ENCODE measurements around the gene CACYBP.
A peak's percentile ranks its signal among the peaks of the same experiment; 100 is the strongest.

Gene CACYBP, protein sequence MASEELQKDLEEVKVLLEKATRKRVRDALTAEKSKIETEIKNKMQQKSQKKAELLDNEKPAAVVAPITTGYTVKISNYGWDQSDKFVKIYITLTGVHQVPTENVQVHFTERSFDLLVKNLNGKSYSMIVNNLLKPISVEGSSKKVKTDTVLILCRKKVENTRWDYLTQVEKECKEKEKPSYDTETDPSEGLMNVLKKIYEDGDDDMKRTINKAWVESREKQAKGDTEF

GRCh38 chr1:174999936-175000696 is at the start of gene CACYBP:
Gene CACYBP (plus strand): TSS chr1:174999947. CDS start chr1:175000181, 234 bp downstream.
- DNase-seq: peak; percentile 10

GRCh38 chr1:174953285-174954072 is 46.3 kb upstream of the CACYBP start:
- no peak for DNase-seq

DNA sequence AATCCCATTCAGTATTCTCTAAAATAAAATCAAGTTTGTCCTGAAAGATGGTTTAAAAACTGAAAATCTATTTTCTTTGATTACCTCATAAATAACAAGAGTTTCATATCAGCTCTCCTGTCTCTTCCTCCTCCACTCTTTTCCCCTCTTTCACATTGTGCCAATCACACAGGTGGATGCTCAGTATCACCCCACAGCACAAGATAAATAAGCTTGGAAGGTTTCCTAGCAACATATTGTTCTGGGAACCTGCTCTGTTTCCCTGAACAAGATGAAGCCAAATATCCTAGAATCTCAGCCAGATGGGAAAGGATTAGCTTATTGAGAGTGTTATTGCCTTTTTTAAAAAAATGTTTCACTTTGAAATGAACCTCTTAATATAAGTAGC is 45.7 kb upstream of the CACYBP start:
- DNase-seq: no peak

- DNase-seq: no peak
Observed at GRCh38 chr1:174954671-174955669, 44.8 kb upstream of the CACYBP start.

DNA sequence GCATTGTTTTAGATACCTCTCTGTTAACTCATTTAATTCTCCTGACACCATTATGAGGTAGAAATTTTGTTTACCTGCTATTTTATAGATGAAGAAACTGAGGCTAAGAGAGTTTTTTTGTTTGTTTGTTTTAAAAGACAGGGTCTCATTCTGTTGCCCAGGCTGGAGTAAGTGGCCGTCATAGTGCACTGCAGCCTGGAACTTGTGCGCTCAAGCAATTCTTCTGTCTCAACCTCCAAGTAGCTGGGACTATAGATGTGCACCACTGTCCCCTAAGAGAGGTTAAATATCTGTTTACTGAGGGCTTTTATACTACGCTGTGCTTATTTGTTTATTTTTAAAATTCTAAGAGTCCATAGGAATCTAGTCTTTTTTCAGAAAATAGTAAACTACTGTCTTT is 43.7 kb upstream of the CACYBP start:
- no peak for DNase-seq

- DNase-seq: no peak
Observed at GRCh38 chr1:174956976-174957375, 42.8 kb upstream of the CACYBP start.

GRCh38 chr1:174957829-174958228 is 41.9 kb upstream of the CACYBP start:
- no peak for DNase-seq

DNA sequence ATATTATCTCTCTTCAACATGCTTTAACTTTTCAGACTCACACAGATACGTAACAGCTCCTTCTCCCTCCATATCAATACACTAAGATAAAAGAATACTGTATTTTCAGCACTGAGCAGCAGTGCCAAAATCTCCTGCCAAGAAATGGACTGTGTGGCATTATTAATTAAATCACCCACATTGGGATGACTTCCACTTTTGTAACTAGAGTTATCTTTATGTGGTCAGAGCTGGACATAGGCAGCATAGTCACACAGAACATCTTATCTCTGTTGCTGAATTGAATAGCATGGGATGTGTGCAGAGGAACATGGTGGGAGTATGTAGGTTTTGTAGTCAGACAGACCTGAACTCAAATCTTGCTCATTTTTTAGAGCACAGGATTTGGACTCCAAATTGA is 41.4 kb upstream of the CACYBP start:
- DNase-seq: no peak

GRCh38 chr1:174960362-174960761 is 39.4 kb upstream of the CACYBP start:
- DNase-seq: no peak

DNA sequence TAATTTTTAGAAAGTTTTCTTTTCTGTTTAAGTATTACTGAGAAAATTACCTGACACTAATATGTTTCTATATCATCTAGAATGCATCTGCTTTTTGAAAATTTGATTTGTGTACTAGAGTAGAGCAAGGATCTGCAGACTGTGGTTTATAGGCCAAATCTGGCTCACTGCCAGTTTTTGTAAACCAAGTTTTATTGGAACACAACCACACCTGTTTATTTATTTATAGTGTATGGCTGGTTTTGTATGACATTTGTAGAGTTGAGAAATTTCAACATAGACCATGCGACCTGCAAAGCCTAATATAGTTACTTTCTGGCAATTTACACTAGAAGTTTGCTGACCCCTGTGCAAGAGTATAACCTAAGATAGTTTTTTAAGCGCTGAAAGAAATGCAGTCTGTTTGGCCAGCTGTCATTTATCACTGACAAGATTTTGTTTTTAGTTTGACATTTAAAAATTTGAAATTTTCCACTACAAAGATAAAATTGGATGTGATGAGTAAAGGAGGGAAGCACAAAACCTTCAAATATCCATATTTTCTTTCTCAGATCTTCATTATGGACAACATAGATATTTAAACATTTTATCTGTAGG is 36.1 kb upstream of the CACYBP start:
- DNase-seq: no peak

GRCh38 chr1:174964261-174964971 is 35.3 kb upstream of the CACYBP start:
- no peak for DNase-seq

- no peak for DNase-seq
Observed at GRCh38 chr1:174964972-174965361, 34.8 kb upstream of the CACYBP start.

GRCh38 chr1:174965362-174966007 is 34.3 kb upstream of the CACYBP start:
- DNase-seq: no peak

DNA sequence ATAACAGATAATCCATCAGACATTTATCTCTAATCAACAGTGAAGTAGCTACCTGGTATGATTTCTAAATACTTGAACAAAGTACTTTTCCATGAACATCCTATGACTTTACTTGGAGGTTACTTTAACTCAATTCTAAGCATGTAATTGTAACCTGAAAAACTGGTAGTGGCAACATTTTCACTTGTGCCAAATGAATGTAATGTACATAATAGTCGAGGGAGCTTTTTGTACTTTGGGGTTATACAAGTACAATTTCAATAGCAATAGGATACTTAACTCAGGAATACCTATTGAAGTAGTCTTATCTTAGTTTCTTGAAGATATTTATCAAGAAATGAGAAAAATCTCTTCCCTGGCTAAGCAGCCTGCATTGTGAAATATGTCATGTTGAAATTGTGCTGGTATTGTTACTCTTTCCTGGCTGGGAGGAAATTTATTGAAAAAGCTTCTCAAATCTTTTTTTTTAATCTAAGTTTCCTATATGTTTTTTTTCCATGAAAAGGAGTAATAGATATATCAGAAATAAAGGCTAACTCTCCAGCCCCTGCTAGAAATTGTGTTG is 33.7 kb upstream of the CACYBP start:
- no peak for DNase-seq

DNA sequence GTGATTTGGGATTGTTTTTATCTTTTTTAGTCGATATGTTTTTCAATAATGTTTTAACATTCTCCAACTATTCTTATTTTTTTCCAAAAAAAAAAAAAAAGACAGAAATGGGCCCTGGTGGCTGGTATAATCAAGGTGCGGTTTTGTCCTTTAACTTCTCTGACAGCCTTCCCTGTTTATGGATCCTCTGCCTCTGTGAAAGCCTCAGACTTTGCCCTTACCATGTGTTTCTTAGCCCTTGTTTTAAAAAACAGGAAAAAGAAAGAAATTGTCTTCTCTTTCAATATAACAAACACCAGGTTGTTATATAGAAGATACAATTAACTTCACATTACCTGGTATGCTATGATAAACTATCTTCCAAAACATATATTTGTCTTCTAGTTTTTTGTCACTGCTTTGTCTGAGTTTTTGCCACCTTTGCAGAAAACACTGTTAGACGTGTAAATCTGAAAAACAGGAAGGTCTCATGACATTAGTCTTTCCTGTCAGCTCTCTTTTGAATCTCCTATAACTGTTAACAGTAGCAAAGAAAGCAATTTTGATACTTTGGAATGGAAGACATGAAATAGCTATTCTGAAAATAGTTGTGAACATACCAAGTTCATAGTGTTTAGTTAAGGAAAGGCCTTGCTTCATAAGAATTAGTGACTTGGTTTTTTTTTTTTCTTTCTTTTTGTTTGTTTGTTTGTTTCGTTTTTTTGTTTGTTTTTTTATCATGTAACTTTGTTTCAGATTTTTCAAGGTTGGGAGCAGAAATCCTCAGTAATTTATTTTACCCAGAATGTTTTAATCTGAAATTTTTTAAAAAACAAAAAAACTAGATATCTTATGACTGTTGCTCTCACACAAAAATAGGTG is 31.7 kb upstream of the CACYBP start:
- DNase-seq: no peak

DNA sequence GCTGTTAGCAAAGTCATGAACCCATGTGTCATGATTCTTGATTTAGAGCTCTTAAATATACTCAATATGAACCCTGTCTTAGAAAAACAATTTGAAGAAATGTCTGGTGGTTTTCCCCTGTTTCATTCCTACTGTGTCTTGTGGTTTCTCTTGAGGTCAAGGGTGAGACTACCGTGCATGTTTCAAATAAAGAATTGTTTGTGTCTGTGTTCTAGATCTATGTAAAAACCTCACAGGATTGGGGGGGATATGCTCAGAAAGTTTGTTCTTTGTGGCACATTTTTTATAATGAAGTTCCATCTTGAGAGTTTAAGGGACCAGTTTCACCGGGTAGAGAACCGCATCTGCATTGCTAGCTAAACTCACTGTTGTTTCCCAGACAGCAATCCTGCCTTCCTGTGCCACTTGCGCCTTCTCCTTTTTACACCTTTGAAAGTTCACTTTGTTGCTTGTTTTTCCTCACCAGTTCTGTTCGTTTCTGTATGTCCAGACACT is 30.9 kb upstream of the CACYBP start:
- no peak for DNase-seq

- DNase-seq: no peak
Observed at GRCh38 chr1:174969977-174970376, 29.8 kb upstream of the CACYBP start.

DNA sequence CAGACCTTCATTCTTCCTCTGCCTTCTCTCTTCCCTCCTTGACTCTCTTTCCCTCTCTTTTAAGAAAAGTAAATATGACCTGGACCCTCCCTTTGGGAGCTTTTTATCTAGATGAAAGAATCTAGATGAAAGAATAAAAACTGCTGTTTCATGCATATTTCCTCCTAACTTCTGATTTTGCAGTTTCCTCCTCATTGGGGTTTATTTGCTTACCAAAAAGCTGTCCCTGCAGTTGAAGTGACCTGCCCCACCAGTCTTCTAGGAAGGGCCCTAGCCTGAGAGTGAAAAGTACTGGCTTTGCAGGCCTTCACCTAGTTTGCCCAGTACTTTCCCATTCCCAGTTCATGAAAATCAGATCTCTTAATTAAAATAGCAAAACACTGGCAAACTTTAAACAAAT is 28.3 kb upstream of the CACYBP start:
- DNase-seq: no peak

DNA sequence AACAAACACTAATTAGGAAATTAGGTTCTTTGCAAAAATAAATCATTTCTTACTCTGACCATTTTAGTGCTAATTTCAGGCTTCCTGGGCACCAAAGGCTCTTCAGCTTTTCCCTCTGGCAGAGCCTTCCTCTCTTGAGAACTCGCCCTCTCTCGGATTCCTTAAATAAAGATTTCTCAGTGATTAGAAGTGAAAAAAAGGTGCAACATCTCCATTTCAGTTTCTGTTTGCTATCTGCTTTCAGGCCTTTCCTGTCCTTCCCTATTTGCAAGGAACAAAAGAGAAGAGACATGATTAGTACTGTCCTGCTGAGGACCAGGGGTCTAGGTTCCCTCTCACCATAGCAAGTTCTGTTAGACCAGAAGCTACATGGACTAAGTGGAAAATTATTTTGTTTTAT is 27.8 kb upstream of the CACYBP start:
- no peak for DNase-seq
